Lung (tissue), 12 donors: ENCODE measurements around the gene MAPKAP1. TPM values are rescaled to one million over a fixed set of nuclear protein-coding genes. Genes with fewer than 3 reads are reported as not detected.

Experiments
- ATAC-seq: fragments of 200-7000 bp; cut with Tn5 transposase; one replicate; pipeline ENCODE4 v1.9.1; 2020; ENCODE audit warnings: moderate number of reproducible peaks; ENCODE audit not compliant: insufficient read depth, low FRiP score
- DNase-seq, 3 donors: peaks; one replicate each; pipeline ENCODE4 v3.0.0-alpha.2; 2013 to 2017
- H3K27ac ChIP-seq, 2 donors: one replicate each; pipeline ENCODE4 v1.5.1; 2013; ENCODE audit warnings: mild to moderate bottlenecking in 2 of 2, moderate library complexity in 2 of 2, control low read depth in 1 of 2, inconsistent platforms in 1 of 2, low read depth in 1 of 2, low read length in 1 of 2
- H3K27me3 ChIP-seq, 3 donors: one replicate each; pipeline ENCODE4 v1.5.1; 2013; ENCODE audit warnings: low read length in 2 of 3; ENCODE audit not compliant: control insufficient read depth in 3 of 3, insufficient read depth in 3 of 3
- H3K36me3 ChIP-seq, 4 donors: one replicate each; pipeline ENCODE4 v1.5.1; 2013; ENCODE audit warnings: low read length in 4 of 4, mild to moderate bottlenecking in 1 of 4, moderate library complexity in 1 of 4; ENCODE audit not compliant: control insufficient read depth in 4 of 4, insufficient read depth in 4 of 4
- H3K4me1 ChIP-seq, 5 donors: one replicate each; pipeline ENCODE4 v1.5.1; 2013; ENCODE audit warnings: low read length in 5 of 5, mild to moderate bottlenecking in 2 of 5, moderate library complexity in 1 of 5; ENCODE audit not compliant: control insufficient read depth in 5 of 5, insufficient read depth in 5 of 5
- H3K4me3 ChIP-seq: one replicate; pipeline ENCODE4 v1.5.1; 2013; ENCODE audit warnings: mild to moderate bottlenecking, control low read depth, moderate library complexity
- H3K9ac ChIP-seq, 2 donors: one replicate each; pipeline ENCODE4 v1.5.1; 2013; ENCODE audit warnings: low read length in 2 of 2, control low read depth in 1 of 2; ENCODE audit not compliant: insufficient read depth in 1 of 2
- H3K9me3 ChIP-seq, 4 donors: one replicate each; pipeline ENCODE4 v1.5.1; 2013; ENCODE audit warnings: low read length in 3 of 4, mild to moderate bottlenecking in 1 of 4, moderate library complexity in 1 of 4; ENCODE audit not compliant: control insufficient read depth in 4 of 4, insufficient read depth in 3 of 4
- WGBS, 2 donors: extraction: QIAGEN DNeasy Blood & Tissue Kit; methylation state at CpG; one replicate each; pipeline ENCODE4 v1.1.7; 2013; 5-methylcytosine and 5-hydroxymethylcytosine counted together
- polyA plus RNA-seq, 2 donors: library from polyadenylated mRNA; stranded (reverse); fragments of 200-250 nt; gene quantifications; one replicate each; pipeline ENCODE4 v1.2.1, GENCODE V29; 2013
- total RNA-seq, 2 donors: library from RNA; depleted of rRNA in 1 of 2; stranded (reverse); fragments of >200 nt in 1 of 2; gene quantifications; one replicate each; pipeline ENCODE4 v1.2.1, GENCODE V29; 2014 to 2021
- TF ChIP-seq, protein P1 (sequence below): IDR thresholded peaks from 2 replicates; pipeline ENCODE4 v1.5.1; 2012; ENCODE audit warnings: mild to moderate bottlenecking; ENCODE audit errors: control extremely low read depth, extremely low read depth
- donor health status: control.
- donor health status: control.
- donor health status: Bipolar disorder and iron deficiency.
- donor health status: healthy.
- donor health status: DM: yes; HTN: yes; CAD: no.

Gene MAPKAP1
- total and polyA plus RNA-seq, 4 donors: 53.0 to 83.3 (median 66.7) TPM

- TF ChIP-seq, protein P1, sequence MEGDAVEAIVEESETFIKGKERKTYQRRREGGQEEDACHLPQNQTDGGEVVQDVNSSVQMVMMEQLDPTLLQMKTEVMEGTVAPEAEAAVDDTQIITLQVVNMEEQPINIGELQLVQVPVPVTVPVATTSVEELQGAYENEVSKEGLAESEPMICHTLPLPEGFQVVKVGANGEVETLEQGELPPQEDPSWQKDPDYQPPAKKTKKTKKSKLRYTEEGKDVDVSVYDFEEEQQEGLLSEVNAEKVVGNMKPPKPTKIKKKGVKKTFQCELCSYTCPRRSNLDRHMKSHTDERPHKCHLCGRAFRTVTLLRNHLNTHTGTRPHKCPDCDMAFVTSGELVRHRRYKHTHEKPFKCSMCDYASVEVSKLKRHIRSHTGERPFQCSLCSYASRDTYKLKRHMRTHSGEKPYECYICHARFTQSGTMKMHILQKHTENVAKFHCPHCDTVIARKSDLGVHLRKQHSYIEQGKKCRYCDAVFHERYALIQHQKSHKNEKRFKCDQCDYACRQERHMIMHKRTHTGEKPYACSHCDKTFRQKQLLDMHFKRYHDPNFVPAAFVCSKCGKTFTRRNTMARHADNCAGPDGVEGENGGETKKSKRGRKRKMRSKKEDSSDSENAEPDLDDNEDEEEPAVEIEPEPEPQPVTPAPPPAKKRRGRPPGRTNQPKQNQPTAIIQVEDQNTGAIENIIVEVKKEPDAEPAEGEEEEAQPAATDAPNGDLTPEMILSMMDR: no peak
- H3K9me3 ChIP-seq: no peaks in the 10 kb centered on the region
- H3K4me3 ChIP-seq: no peak overlapping the region
- H3K4me1 ChIP-seq: peaks cover 0 to 2% (median 0%) of the 10 kb centered on the region in 5 donors
- 89 to 91% methylated on average over 10 of the region's 10 CpGs for WGBS, 2 donors
- no peak for ATAC-seq
- H3K27ac ChIP-seq: no peak overlapping the region
- H3K36me3 ChIP-seq: peaks cover 0 to 24% (median 2%) of the 10 kb centered on the region in 4 donors
- H3K27me3 ChIP-seq: no peaks in the 10 kb centered on the region
- DNase-seq: no peak
- H3K9ac ChIP-seq: no peak overlapping the region
Measured at GRCh38 chr9:125444166-125444565, 262.8 kb downstream of the MAPKAP1 start.

DNA sequence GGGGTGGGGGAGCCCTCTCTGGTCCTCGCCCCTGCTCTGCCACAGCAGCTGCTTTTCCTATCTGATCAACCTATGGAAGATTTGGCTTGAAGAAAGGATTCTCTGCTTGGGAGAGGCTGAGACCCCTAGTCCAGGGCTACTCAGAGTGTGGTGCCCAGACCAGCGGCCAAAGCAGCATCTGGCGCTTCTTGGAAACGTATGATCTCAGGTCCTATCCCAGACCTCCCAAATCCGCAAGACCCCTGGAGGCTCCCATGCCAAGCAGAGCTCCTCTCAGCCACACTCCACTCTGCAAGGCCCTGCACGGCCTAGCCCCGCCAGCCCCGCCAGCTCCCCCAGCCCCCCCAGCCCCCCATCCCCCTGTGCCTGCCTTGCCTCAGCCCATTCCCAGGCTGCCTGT lies 263.6 kb downstream of the MAPKAP1 start:
- H3K36me3 ChIP-seq: peaks cover 0 to 30% (median 5%) of the 10 kb centered on the region in 4 donors
- no peak overlapping the region for H3K4me3 ChIP-seq
- no peaks in the 10 kb centered on the region for H3K4me1 ChIP-seq
- ATAC-seq (no peak), DNase-seq (no peak)
- TF ChIP-seq, protein P1: no peak
- no peaks in the 10 kb centered on the region for H3K27me3 ChIP-seq
- no peak overlapping the region for H3K9ac ChIP-seq
- H3K9me3 ChIP-seq: no peaks in the 10 kb centered on the region
- 98 to 99% methylated on average over 8 of the region's 8 CpGs for WGBS, 2 donors
- H3K27ac ChIP-seq: no peak overlapping the region

DNA sequence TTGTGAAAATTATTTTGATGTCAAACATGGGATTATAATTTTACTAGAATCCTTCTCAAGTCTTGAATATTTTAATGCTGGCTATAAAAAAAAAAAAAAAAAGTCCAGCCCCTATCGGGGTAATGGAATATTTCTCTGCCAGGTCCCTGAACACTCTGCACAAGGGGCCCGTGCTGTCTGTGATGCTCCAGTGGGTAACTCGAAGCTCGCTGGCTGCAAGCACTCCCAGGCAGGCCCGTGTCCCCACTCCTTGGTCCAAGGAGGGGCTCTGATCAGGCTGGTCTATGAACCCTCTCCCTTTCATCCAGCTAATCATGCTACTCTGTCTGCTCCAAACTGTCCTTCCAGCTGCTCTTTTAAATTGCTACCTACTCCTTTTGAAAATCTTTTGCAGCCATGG lies 264.6 kb downstream of the MAPKAP1 start:
- TF ChIP-seq, protein P1: no peak
- Histone ChIP-seq H3K4me1 (no peaks in the 10 kb centered on the region), H3K4me3 (no peak overlapping the region), H3K27ac (no peak overlapping the region), H3K9ac (no peak overlapping the region), H3K27me3 (no peaks in the 10 kb centered on the region), H3K36me3 (peaks cover 0 to 33% (median 4%) of the 10 kb centered on the region in 4 donors), H3K9me3 (no peaks in the 10 kb centered on the region)
- DNase-seq: no peak
- 91 to 92% methylated on average over 5 of the region's 5 CpGs for whole genome bisulfite sequencing, 2 donors
- ATAC-seq: no peak

GRCh38 chr9:125440411-125440810 lies 266.6 kb downstream of the MAPKAP1 start:
- Histone ChIP-seq H3K27ac (no peak overlapping the region), H3K4me3 (no peak overlapping the region), H3K9ac (no peak overlapping the region), H3K4me1 (no peaks in the 10 kb centered on the region), H3K27me3 (no peaks in the 10 kb centered on the region), H3K9me3 (no peaks in the 10 kb centered on the region), H3K36me3 (peaks cover 0 to 33% (median 5%) of the 10 kb centered on the region in 4 donors)
- DNase-seq (no peak), ATAC-seq (no peak)
- TF ChIP-seq, protein P1: no peak
- 90% methylated on average over 14 of the region's 14 CpGs for WGBS, 2 donors
